ENCODE measurements around the gene CPNE9. TPM values are rescaled to one million over a fixed set of nuclear protein-coding genes. Genes with fewer than 3 reads are reported as not detected.

CPNE9 gene
- total and polyA plus RNA-seq, 5 experiments from 2014 or later = 0.55 TPM; not detected in 4

GRCh38 chr3:9690451-9691450, 12.9 kb upstream of the CPNE9 start:
- peak in 1 of 10 donors; percentile 40 for DNase-seq
- peak in 1 of 2 donors; percentile 41 for ATAC-seq
- Mint-ChIP-seq H3K9me3 (no peaks in the 10 kb centered on the region), H3K27ac (no peak overlapping the region), H3K4me1 (peaks cover 0 to 9% (median 3%) of the 10 kb centered on the region in 4 donors), H3K4me3 (no peak overlapping the region), H3K27me3 (no peaks in the 10 kb centered on the region), H3K36me3 (peaks cover 0 to 89% (median 30%) of the 10 kb centered on the region in 3 donors)
- POLR2A ChIA-PET = no interaction called here

- no peaks in the 10 kb centered on the region for H3K9me3 Mint-ChIP-seq
- H3K27ac Mint-ChIP-seq = peak overlapping the region in 2 of 10 donors; percentile 24 to 62
- peaks cover 0 to 9% (median 1%) of the 10 kb centered on the region in 4 donors for H3K4me1 Mint-ChIP-seq
- DNase-seq = no peak
- no peak overlapping the region for H3K4me3 Mint-ChIP-seq
- H3K36me3 Mint-ChIP-seq = peaks cover 0 to 88% (median 34%) of the 10 kb centered on the region in 3 donors
- ATAC-seq = no peak
- H3K27me3 Mint-ChIP-seq = no peaks in the 10 kb centered on the region
- POLR2A ChIA-PET = no interaction called here
These were observed 12.0 kb upstream of the CPNE9 start for GRCh38 chr3:9691636-9692035.

- no peak for ATAC-seq
- no peak overlapping the region for H3K27ac Mint-ChIP-seq
- DNase-seq = peak in 1 of 10 donors; percentile 11
- no peaks in the 10 kb centered on the region for H3K9me3 Mint-ChIP-seq
- H3K4me3 Mint-ChIP-seq = no peak overlapping the region
- POLR2A ChIA-PET = no interaction called here
- peaks cover 0 to 9% (median 1%) of the 10 kb centered on the region in 4 donors for H3K4me1 Mint-ChIP-seq
- peaks cover 0 to 89% (median 33%) of the 10 kb centered on the region in 3 donors for H3K36me3 Mint-ChIP-seq
- no peaks in the 10 kb centered on the region for H3K27me3 Mint-ChIP-seq
These were observed 11.2 kb upstream of the CPNE9 start for GRCh38 chr3:9692416-9692815.

GRCh38 chr3:9695345-9695744, 8.3 kb upstream of the CPNE9 start:
- Mint-ChIP-seq H3K4me3 (no peak overlapping the region), H3K9me3 (no peaks in the 10 kb centered on the region), H3K27me3 (no peaks in the 10 kb centered on the region), H3K36me3 (peaks cover 0 to 86% (median 31%) of the 10 kb centered on the region in 3 donors), H3K27ac (peak overlapping the region in 1 of 10 donors; percentile 34), H3K4me1 (peaks cover 0 to 10% (median 3%) of the 10 kb centered on the region in 4 donors)
- POLR2A ChIA-PET = no interaction called here
- ATAC-seq (no peak), DNase-seq (peak in 1 of 10 donors; percentile 6)

- H3K9me3 Mint-ChIP-seq = no peaks in the 10 kb centered on the region
- no peak overlapping the region for H3K4me3 Mint-ChIP-seq
- DNase-seq (peak in 1 of 10 donors; percentile 26), ATAC-seq (no peak)
- H3K27me3 Mint-ChIP-seq = no peaks in the 10 kb centered on the region
- POLR2A ChIA-PET = interaction anchor here (0.5 kb wide), 1 partner anchor 731 kb away, joined by 5 read pairs; no protein-coding TSS in a partner anchor
- H3K27ac Mint-ChIP-seq = no peak overlapping the region
- peaks cover 0 to 85% (median 31%) of the 10 kb centered on the region in 3 donors for H3K36me3 Mint-ChIP-seq
- H3K4me1 Mint-ChIP-seq = peaks cover 0 to 10% (median under 1%) of the 10 kb centered on the region in 4 donors
These were observed 7.9 kb upstream of the CPNE9 start for GRCh38 chr3:9695746-9696145.

- Mint-ChIP-seq H3K4me3 (no peak overlapping the region), H3K27me3 (no peaks in the 10 kb centered on the region), H3K36me3 (peaks cover 0 to 87% (median 36%) of the 10 kb centered on the region in 3 donors), H3K4me1 (peaks cover 0 to 10% (median 0%) of the 10 kb centered on the region in 4 donors), H3K27ac (no peak overlapping the region), H3K9me3 (no peaks in the 10 kb centered on the region)
- DNase-seq (peak in 1 of 10 donors; percentile 27), ATAC-seq (no peak)
- POLR2A ChIA-PET = interaction anchor here (0.5 kb wide), 1 partner anchor 730 kb away, joined by 5 read pairs; no protein-coding TSS in a partner anchor
These were observed 7.0 kb upstream of the CPNE9 start for GRCh38 chr3:9696480-9697220.

- no peak overlapping the region for H3K4me3 Mint-ChIP-seq
- H3K27ac Mint-ChIP-seq = peak overlapping the region in 1 of 10 donors; percentile 6
- no peaks in the 10 kb centered on the region for H3K9me3 Mint-ChIP-seq
- peaks cover 0 to 2% (median 0%) of the 10 kb centered on the region in 5 donors for H3K27me3 Mint-ChIP-seq
- POLR2A ChIA-PET = no interaction called here
- H3K36me3 Mint-ChIP-seq = peaks cover 0 to 87% (median 41%) of the 10 kb centered on the region in 3 donors
- peaks cover 0 to 11% (median under 1%) of the 10 kb centered on the region in 4 donors for H3K4me1 Mint-ChIP-seq
- DNase-seq = peak in 1 of 10 donors; percentile 7
- ATAC-seq = no peak
These were observed 5.7 kb upstream of the CPNE9 start for GRCh38 chr3:9697892-9698291.

- Mint-ChIP-seq H3K27me3 (peaks cover 0 to 6% (median 2%) of the 10 kb centered on the region in 5 donors), H3K4me1 (peaks cover 0 to 11% (median 4%) of the 10 kb centered on the region in 4 donors), H3K36me3 (peaks cover 0 to 87% (median 42%) of the 10 kb centered on the region in 3 donors), H3K4me3 (no peak overlapping the region), H3K9me3 (peaks cover 0 to 1% (median 0%) of the 10 kb centered on the region in 9 donors), H3K27ac (no peak overlapping the region)
- POLR2A ChIA-PET = interaction anchor here (0.7 kb wide), 2 partner anchors 46 to 752 kb away, joined by 4 to 5 read pairs; no protein-coding TSS in a partner anchor
- DNase-seq (peak in 1 of 10 donors; percentile 23), ATAC-seq (no peak)
These were observed 5.3 kb upstream of the CPNE9 start for GRCh38 chr3:9698293-9698692.

- H3K4me1 Mint-ChIP-seq = peaks cover 14 to 17% (median 16%) of the 10 kb centered on the region in 4 donors
- no peak for ATAC-seq
- H3K27ac Mint-ChIP-seq = no peak overlapping the region
- no peak for DNase-seq
- peaks cover 0 to 68% (median 42%) of the 10 kb centered on the region in 3 donors for H3K36me3 Mint-ChIP-seq
- H3K27me3 Mint-ChIP-seq = peaks cover 3 to 22% (median 9%) of the 10 kb centered on the region in 5 donors
- POLR2A ChIA-PET = interaction anchor here (0.7 kb wide), 1 partner anchor 429 kb away, joined by 5 read pairs; no protein-coding TSS in a partner anchor
- H3K9me3 Mint-ChIP-seq = peaks cover 0 to 1% (median 0%) of the 10 kb centered on the region in 9 donors
- peak overlapping the region in 1 of 10 donors; percentile 5 for H3K4me3 Mint-ChIP-seq
These were observed 3.1 kb upstream of the CPNE9 start for GRCh38 chr3:9700536-9700935.

- DNase-seq (no peak), ATAC-seq (no peak)
- Mint-ChIP-seq H3K4me1 (peaks cover 14 to 17% (median 16%) of the 10 kb centered on the region in 4 donors), H3K4me3 (no peak overlapping the region), H3K27me3 (peaks cover 4 to 27% (median 12%) of the 10 kb centered on the region in 5 donors), H3K9me3 (peaks cover 0 to 1% (median 0%) of the 10 kb centered on the region in 9 donors), H3K36me3 (peaks cover under 1 to 63% (median 41%) of the 10 kb centered on the region in 3 donors), H3K27ac (no peak overlapping the region)
- POLR2A ChIA-PET = no interaction called here
These were observed 2.6 kb upstream of the CPNE9 start for GRCh38 chr3:9701006-9701405.

- H3K9me3 Mint-ChIP-seq = peaks cover 0 to 1% (median 0%) of the 10 kb centered on the region in 9 donors
- POLR2A ChIA-PET = no interaction called here
- H3K4me3 Mint-ChIP-seq = no peak overlapping the region
- peaks cover 7 to 30% (median 19%) of the 10 kb centered on the region in 5 donors for H3K27me3 Mint-ChIP-seq
- peaks cover 14 to 18% (median 16%) of the 10 kb centered on the region in 4 donors for H3K4me1 Mint-ChIP-seq
- H3K36me3 Mint-ChIP-seq = peaks cover 8 to 58% (median 40%) of the 10 kb centered on the region in 3 donors
- DNase-seq (peak in 1 of 10 donors; percentile 11), ATAC-seq (no peak)
- no peak overlapping the region for H3K27ac Mint-ChIP-seq
These were observed 1.9 kb upstream of the CPNE9 start for GRCh38 chr3:9701711-9702110.

GRCh38 chr3:9703240-9703639, 393 bp upstream of the CPNE9 start:
- H3K36me3 Mint-ChIP-seq = peaks cover 8 to 45% (median 38%) of the 10 kb centered on the region in 3 donors
- peaks cover 15 to 18% (median 16%) of the 10 kb centered on the region in 4 donors for H3K4me1 Mint-ChIP-seq
- POLR2A ChIA-PET = no interaction called here

More at GRCh38 chr3:9703240-9703639, 393 bp upstream of the CPNE9 start:
- Mint-ChIP-seq H3K4me3 (peak overlapping the region in 8 of 10 donors; percentile 5 to 70 (median 40)), H3K27ac (no peak overlapping the region), H3K27me3 (peaks cover 9 to 30% (median 23%) of the 10 kb centered on the region in 5 donors), H3K9me3 (peaks cover 0 to 1% (median 0%) of the 10 kb centered on the region in 9 donors)
- ATAC-seq = no peak
- no peak for DNase-seq
